HepG2 (cell line): ENCODE results near the gene MINDY1. TPM values are rescaled to one million over a fixed set of nuclear protein-coding genes. Genes with fewer than 3 reads are reported as not detected.

Experiments used
- ATAC-seq: fragments of 200-7000 bp; cut with Tn5 transposase; 3 replicates; pipeline ENCODE4 v1.9.1; 2020; ENCODE audit warnings: mild to moderate bottlenecking, moderate library complexity
- BruUV-seq: library from RNA; stranded (reverse); fragments of 400-500 nt; replicated peaks from 2 replicates; lab custom pipeline; 2021; lab: Mats Ljungman, UMichigan
- CTCF ChIA-PET: fragments of 300-600 bp; formaldehyde crosslinking; extraction: SDS; loops from one replicate; lab custom pipeline; 2021; ENCODE audit warnings: low total read pairs, inconsistent platforms, low intra/inter-chr PET ratio; lab: Yijun Ruan, JAX
- POLR2A ChIA-PET: fragments of 350-600 bp; sonication (Branson Sonifier 250); formaldehyde crosslinking; loops from one replicate; lab custom pipeline; 2020; ENCODE audit warnings: antibody characterized with exemption, inconsistent platforms; lab: Yijun Ruan, JAX
- DNase-seq: peaks from one replicate; pipeline ENCODE4 v3.0.0-alpha.2; 2015; ENCODE audit warnings: low spot score
- FAIRE-seq: peaks from 3 replicates; lab custom pipeline; 2011; peaks lifted over from hg19 to GRCh38; lab: Jason Lieb, UNC
- H2AFZ ChIP-seq: one replicate; pipeline ENCODE4 v1.6.1; 2011; ENCODE audit warnings: low read length, inconsistent platforms
- H3K27ac ChIP-seq: fragments of 300-600 bp; 3 replicates; pipeline ENCODE4 v1.8.0; 2011; ENCODE audit warnings: mixed run types, mild to moderate bottlenecking, mixed read lengths, low read length, inconsistent platforms; ENCODE audit not compliant: insufficient read depth; ENCODE audit errors: extremely low read length
- H3K27me3 ChIP-seq, 2 experiments: fragments of 200-600 bp in 1 of 2; 2 replicates in 1 of 2; 3 replicates in 1 of 2; pipeline versions ENCODE4 v1.6.0 to v1.8.0; 2011; ENCODE audit warnings: low read length in 2 of 2, mild to moderate bottlenecking in 2 of 2, moderate library complexity in 2 of 2, inconsistent platforms in 1 of 2; ENCODE audit not compliant: insufficient read depth in 2 of 2, control insufficient read depth in 1 of 2
- H3K36me3 ChIP-seq, 2 experiments: fragments of 200-600 bp in 1 of 2; replicated peaks in 1 of 2; 2 replicates in 1 of 2; 3 replicates in 1 of 2; pipeline versions ENCODE4 v1.5.1 to v1.8.0; 2011; ENCODE audit warnings: low read length in 2 of 2, inconsistent platforms in 1 of 2; ENCODE audit not compliant: insufficient read depth in 2 of 2, control insufficient read depth in 1 of 2
- H3K4me1 ChIP-seq: 2 replicates; pipeline ENCODE4 v1.5.1; 2012; ENCODE audit warnings: low read length, inconsistent platforms; ENCODE audit not compliant: insufficient read depth
- H3K4me2 ChIP-seq: 2 replicates; pipeline ENCODE4 v1.6.0; 2011; ENCODE audit warnings: low read depth, low read length, inconsistent platforms
- H3K4me3 ChIP-seq, 3 experiments: fragments of 200-600 bp in 1 of 3; sonication (generic), shearing (Covaris generic) in 1 of 3; replicated peaks in 1 of 3; 2 replicates each; pipeline ENCODE4 v1.5.1; 2011 to 2016; ENCODE audit warnings: low read length in 3 of 3, inconsistent platforms in 2 of 3, low read depth in 2 of 3, mild to moderate bottlenecking in 2 of 3, control low read depth in 1 of 3, mixed read lengths in 1 of 3; ENCODE audit not compliant: insufficient read depth in 1 of 3
- H3K79me2 ChIP-seq: one replicate; pipeline ENCODE4 v1.6.1; 2011; ENCODE audit warnings: low read length, inconsistent platforms; ENCODE audit not compliant: insufficient read depth
- H3K9ac ChIP-seq: 2 replicates; pipeline ENCODE4 v1.6.0; 2011; ENCODE audit warnings: mild to moderate bottlenecking, low read depth, low read length, inconsistent platforms; ENCODE audit not compliant: insufficient read depth
- H3K9me3 ChIP-seq: 2 replicates; pipeline ENCODE4 v1.5.1; 2012; ENCODE audit warnings: mild to moderate bottlenecking, low read length
- H4K20me1 ChIP-seq: 2 replicates; pipeline ENCODE4 v1.6.0; 2011; ENCODE audit warnings: inconsistent platforms, mild to moderate bottlenecking, low read length, moderate library complexity; ENCODE audit not compliant: insufficient read depth
- KDM4B ChIP-seq: sonication (generic); formaldehyde crosslinking; IDR thresholded peaks from 2 replicates; pipeline ENCODE4 v1.4.0; 2020; ENCODE audit warnings: missing genetic modification reagents
- RBFOX2 ChIP-seq: fragments of 200-400 bp; formaldehyde crosslinking; IDR thresholded peaks from 2 replicates; pipeline ENCODE4 v1.6.1; 2017; ENCODE audit warnings: low read depth, mild to moderate bottlenecking, low read length
- SMAD1 ChIP-seq: sonication (generic); formaldehyde crosslinking; IDR thresholded peaks from 2 replicates; pipeline ENCODE4 v1.4.0; 2020; ENCODE audit warnings: missing genetic modification reagents, low read depth, mild to moderate bottlenecking, borderline replicate concordance
- ZNF770 ChIP-seq: sonication (generic); formaldehyde crosslinking; IDR thresholded peaks from 2 replicates; pipeline ENCODE4 v1.5.0; 2020; ENCODE audit warnings: mild to moderate bottlenecking, missing genetic modification reagents
- WGBS: methylation state at CpG from one replicate; pipeline ENCODE4 v1.1.6; 2017; ENCODE audit warnings: low lambda C conversion rate; 5-methylcytosine and 5-hydroxymethylcytosine counted together
- in situ Hi-C: cut with HindIII; loops from 2 replicates; pipeline ENCODE4 v1.10.0; 2017; ENCODE audit warnings: low pct_unique_long_range_greater_than_20kb; ENCODE audit not compliant: extremely low pct_ligation_motif_present
- intact Hi-C: fragments of 100-400 bp; cut with micrococcal nuclease; formaldehyde crosslinking; loops from one replicate; pipeline ENCODE4 v1.10.0; 2022; ENCODE audit not compliant: unreplicated experiment
- polyA plus RNA-seq, 8 experiments: library from polyadenylated mRNA; depleted of rRNA in 3 of 8; stranded (reverse) in 7 of 8; unstranded in 1 of 8; fragments of >200 nt; fragmentation: Illumina TruSeq in 4 of 8; extraction: Trizol in 4 of 8; gene quantifications; 2 replicates each; pipeline versions ENCODE4 v1.2.1 to v1.2.3, GENCODE V29; 2011 to 2016; ENCODE audit warnings: low read depth in 4 of 8, missing spikeins in 1 of 8, mixed read lengths in 1 of 8; ENCODE audit not compliant: insufficient read depth in 1 of 8
- total RNA-seq, 5 experiments: library from RNA; depleted of rRNA; stranded (reverse); fragments of >200 nt; fragmentation: Illumina TruSeq; extraction: Trizol; gene quantifications; 2 replicates each; pipeline ENCODE4 v1.2.3, GENCODE V29; 2016; ENCODE audit warnings: low read depth in 1 of 5

The MINDY1 gene
- total and polyA plus RNA-seq, 2 of the 13 experiments (the other 11 are each of a cell fraction or from before 2014, with no cell fraction given) = 11.1 to 15.0 TPM

- Histone ChIP-seq H2AFZ (no peak overlapping the region), H3K4me3 (no peak overlapping the region), H3K36me3 (peaks cover 11 to 25% of the 10 kb centered on the region in 2 experiments; a peak in 4 of 5 replicates), H3K4me2 (no peak overlapping the region), H3K27me3 (no peaks in the 10 kb centered on the region), H3K79me2 (no peaks in the 10 kb centered on the region), H3K9ac (no peak overlapping the region), H3K4me1 (peaks cover 15% of the 10 kb centered on the region), H4K20me1 (no peaks in the 10 kb centered on the region), H3K27ac (no peak overlapping the region), H3K9me3 (no peaks in the 10 kb centered on the region)
- DNase-seq = no peak
- FAIRE-seq = no peak
- in situ Hi-C loops (no loop called here), intact Hi-C loops (no loop called here)
- ChIA-PET POLR2A (interaction anchor here (0.6 to 5.6 kb wide), 7 partner anchors 11 to 194 kb away, joined by 3 to 55 read pairs (median 6); partner anchors contain the start of genes ANXA9, MINDY1 and VPS72), CTCF (interaction anchor here (2.0 kb wide), 1 partner anchor 16 kb away, joined by 24 read pairs; no protein-coding TSS in a partner anchor)
- TF ChIP-seq SMAD1 (CRISPR knock-in tag) (no peak), ZNF770 (0 out of 2 replicates have a peak, but pooled peaks have one; percentile 7)
- no peak for ATAC-seq
- TSS peak; percentile 37 for BruUV-seq
- WGBS = 53% methylated on average over 4 of the region's 4 CpGs
Measured at GRCh38 chr1:150995460-150995859, 11.2 kb downstream of the MINDY1 start.

- H2AFZ ChIP-seq = no peak overlapping the region
- H3K79me2 ChIP-seq = no peaks in the 10 kb centered on the region
- H3K4me1 ChIP-seq = peaks cover 11% of the 10 kb centered on the region
- no peak for DNase-seq
- ATAC-seq = no peak
- no peak overlapping the region for H3K4me2 ChIP-seq
- FAIRE-seq = no peak
- in situ Hi-C loops = no loop called here
- no peak overlapping the region for H3K9ac ChIP-seq
- POLR2A ChIA-PET = interaction anchor here (2.3 to 5.6 kb wide), 3 partner anchors 12 to 19 kb away, joined by 8 to 55 read pairs (median 50); partner anchors contain the start of genes ANXA9 and MINDY1
- no peak overlapping the region for H3K27ac ChIP-seq
- no peaks in the 10 kb centered on the region for H3K27me3 ChIP-seq
- H3K4me3 ChIP-seq = no peak overlapping the region
- no peaks in the 10 kb centered on the region for H3K9me3 ChIP-seq
- peaks cover 9 to 19% of the 10 kb centered on the region in 2 experiments; a peak in 4 of 5 replicates for H3K36me3 ChIP-seq
- TF ChIP-seq KDM4B (no peak), RBFOX2 (0 out of 2 replicates have a peak, but pooled peaks have one; percentile 8)
- intact Hi-C loops = no loop called here
- no peaks in the 10 kb centered on the region for H4K20me1 ChIP-seq
- no TSS peak for BruUV-seq
- CTCF ChIA-PET = no interaction called here
- WGBS = 85% methylated on average over 3 of the region's 3 CpGs
Measured at GRCh38 chr1:150994248-150994647, 12.5 kb downstream of the MINDY1 start.
